NCI-H1417 (cell line): Measurements from ENCODE around the gene ZMAT1.
"Not testable (repeated sequence)": the region's sequence is repeated elsewhere in the genome, so short reads cannot be mapped to it uniquely, and the experiment has no call there.

Experiments used
- DNase-seq, 3 experiments: peaks; one replicate each; lab custom pipeline; 2025; lab: John Stamatoyannopoulos, UW

The ZMAT1 gene

GRCh38 chrX:101931488-101932248 lies at the start of gene ZMAT1:
Gene ZMAT1 (minus strand): TSS chrX:101932027. CDS start chrX:101932008, 19 bp downstream.
- peak; percentile 80 to 98 (median 93) for DNase-seq

GRCh38 chrX:101977106-101977505 lies 45.3 kb upstream of the ZMAT1 start:
- DNase-seq = no peak

- no peak for DNase-seq
Observed at GRCh38 chrX:101973066-101973465, 41.2 kb upstream of the ZMAT1 start.

GRCh38 chrX:101964923-101965539 lies 33.2 kb upstream of the ZMAT1 start:
- not testable (repeated sequence) for DNase-seq

- DNase-seq = no peak
Observed at GRCh38 chrX:101958139-101958538, 26.3 kb upstream of the ZMAT1 start.

GRCh38 chrX:101957174-101957573 lies 25.3 kb upstream of the ZMAT1 start:
- no peak for DNase-seq

- DNase-seq = no peak
Observed at GRCh38 chrX:101956556-101956955, 24.7 kb upstream of the ZMAT1 start.

- no peak for DNase-seq
Observed at GRCh38 chrX:101950581-101950980, 18.8 kb upstream of the ZMAT1 start.

- no peak for DNase-seq
Observed at GRCh38 chrX:101932249-101932570, 383 bp upstream of the ZMAT1 start.

GRCh38 chrX:101931136-101931487 lies 715 bp downstream of the ZMAT1 start:
- peak in 2 of 3 experiments; percentile 71 to 81 for DNase-seq

GRCh38 chrX:101925733-101926132 lies 6.1 kb downstream of the ZMAT1 start:
- no peak for DNase-seq

GRCh38 chrX:101918751-101919150 lies 13.1 kb downstream of the ZMAT1 start:
- DNase-seq = no peak

GRCh38 chrX:101906136-101906796 lies 25.6 kb downstream of the ZMAT1 start:
- DNase-seq = no peak

- no peak for DNase-seq
Observed at GRCh38 chrX:101904996-101905395, 26.8 kb downstream of the ZMAT1 start.
